Peyer's patch (tissue), 4 donors: Measurements from ENCODE around the gene TRIO.

Source experiments
- CTCF ChIP-seq, 6 experiments: fragments of 450-650 bp in 4 of 6; fragments of 200-600 bp in 2 of 6; sonication (generic) in 1 of 6; IDR thresholded peaks; one replicate each; pipeline ENCODE4 v1.5.1; 2017 to 2019; ENCODE audit warnings: antibody characterized with exemption in 6 of 6, mild to moderate bottlenecking in 3 of 6, moderate library complexity in 1 of 6
- POLR2A ChIP-seq, 2 donors: fragments of 450-650 bp; IDR thresholded peaks; one replicate each; pipeline ENCODE4 v1.5.1; 2017; ENCODE audit warnings: antibody characterized with exemption in 2 of 2, mild to moderate bottlenecking in 2 of 2, moderate library complexity in 2 of 2

GRCh38 chr5:14510880-14511279 lies 367.7 kb downstream of the TRIO start:
- TF ChIP-seq POLR2A (IDR thresholded peaks at IDR 0.05) (no peak), CTCF (IDR thresholded peaks at IDR 0.05) (no peak)
